Measurements from ENCODE around the gene C19orf18.
A peak's percentile ranks its signal among the peaks of the same experiment; 100 is the strongest.
"Not testable (repeated sequence)": the region's sequence is repeated elsewhere in the genome, so short reads cannot be mapped to it uniquely, and the experiment has no call there.

Gene C19orf18

DNA sequence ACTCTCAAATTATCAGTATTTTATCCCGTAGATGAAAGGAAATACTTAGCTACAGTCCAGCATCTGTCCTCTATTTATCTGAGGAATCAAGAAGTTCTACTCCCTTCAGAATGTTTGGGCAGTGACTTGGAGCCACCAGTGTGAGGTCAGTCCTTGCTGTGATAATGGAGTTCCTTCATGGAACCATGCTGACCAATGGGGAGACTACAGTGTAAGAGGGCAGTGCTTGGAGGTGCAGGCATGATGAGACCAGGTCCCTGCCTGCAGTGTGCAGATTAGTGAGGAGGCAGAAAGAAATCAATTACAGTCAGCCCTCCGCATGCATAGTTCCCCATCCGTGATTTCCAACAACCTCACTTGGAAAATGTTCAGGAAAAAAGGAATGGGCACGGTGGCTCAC lies at the start of gene C19orf18:
TSS of gene C19orf18 (minus strand) at position 101 of the 400 bp plus-strand sequence. CDS start 102 bp downstream, outside the sequence.
- DNase-seq, result no peak

DNA sequence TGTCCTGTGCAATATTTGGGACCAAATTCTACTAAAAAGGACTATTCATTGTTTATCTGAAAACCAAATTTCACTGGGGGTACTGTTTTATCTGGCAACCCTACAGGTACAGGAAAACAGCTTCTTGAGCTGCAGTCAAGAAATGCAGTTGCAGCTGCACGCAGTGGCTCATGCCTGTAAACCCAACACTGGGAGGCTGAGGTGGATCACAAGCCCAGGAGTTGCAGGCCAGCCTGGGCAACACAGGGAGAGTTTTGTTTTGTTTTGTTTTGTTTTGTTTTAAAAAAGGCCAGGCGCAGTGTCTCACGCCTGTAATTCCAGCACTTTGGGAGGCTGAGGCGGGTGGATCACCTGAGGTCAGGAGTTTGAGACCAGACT lies 47.9 kb upstream of the C19orf18 start:
- DNase-seq, result no peak

DNA sequence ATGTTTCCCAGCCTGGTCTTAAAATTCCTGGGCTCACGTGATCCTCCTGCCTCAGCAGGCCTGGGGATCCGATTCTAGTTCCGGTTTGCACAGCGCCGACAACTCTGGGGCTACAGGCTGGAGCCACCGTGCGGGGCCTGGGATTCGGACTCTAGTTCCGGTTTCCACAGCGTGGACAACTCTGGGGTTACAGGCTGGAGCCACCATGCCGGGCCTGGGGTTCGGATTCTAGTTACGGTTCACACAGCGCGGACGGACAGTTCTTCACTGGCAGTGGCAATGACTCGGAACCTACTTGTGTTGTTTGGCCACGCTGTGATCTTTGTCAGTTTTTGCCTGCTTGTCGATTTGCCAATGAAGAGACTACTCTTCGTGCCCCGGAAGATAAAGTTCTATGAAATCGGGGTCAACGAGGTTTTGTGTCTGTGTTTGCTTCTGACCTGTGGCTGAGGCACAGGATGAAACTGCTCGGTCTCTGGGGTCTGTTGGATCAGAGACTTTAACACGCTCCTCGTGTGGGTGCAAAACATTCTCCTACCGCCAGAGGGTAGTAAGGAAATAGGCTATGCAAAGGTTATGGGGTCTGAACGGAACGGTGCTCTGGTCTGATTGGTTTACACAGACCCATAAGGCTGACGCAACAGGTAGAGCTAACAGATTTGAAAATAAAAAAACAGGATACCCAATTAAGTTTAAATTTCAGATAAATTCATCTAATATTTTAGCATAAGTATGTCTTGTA lies 47.4 kb upstream of the C19orf18 start:
- DNase-seq, result peak; percentile 56

DNA sequence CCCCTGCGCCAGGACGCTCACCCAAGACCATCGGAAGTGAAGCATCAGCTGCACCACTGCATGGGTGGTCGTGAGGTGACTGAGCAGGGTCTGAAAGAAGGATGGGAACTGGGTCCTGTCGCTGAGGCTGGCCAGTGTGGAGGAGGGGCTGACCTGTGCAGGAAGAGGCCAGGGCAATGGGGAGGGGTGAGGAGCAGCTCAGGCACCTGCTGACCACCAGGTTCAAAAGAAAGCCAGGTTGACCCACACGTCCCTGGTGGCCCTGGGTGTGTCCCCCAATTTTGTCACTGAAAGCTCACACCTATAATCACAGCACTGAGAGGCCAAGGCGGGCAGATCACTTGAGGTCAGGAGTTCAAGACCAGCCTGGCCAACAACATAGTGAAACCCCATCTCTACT lies 45.8 kb upstream of the C19orf18 start:
- DNase-seq, result no peak

DNA sequence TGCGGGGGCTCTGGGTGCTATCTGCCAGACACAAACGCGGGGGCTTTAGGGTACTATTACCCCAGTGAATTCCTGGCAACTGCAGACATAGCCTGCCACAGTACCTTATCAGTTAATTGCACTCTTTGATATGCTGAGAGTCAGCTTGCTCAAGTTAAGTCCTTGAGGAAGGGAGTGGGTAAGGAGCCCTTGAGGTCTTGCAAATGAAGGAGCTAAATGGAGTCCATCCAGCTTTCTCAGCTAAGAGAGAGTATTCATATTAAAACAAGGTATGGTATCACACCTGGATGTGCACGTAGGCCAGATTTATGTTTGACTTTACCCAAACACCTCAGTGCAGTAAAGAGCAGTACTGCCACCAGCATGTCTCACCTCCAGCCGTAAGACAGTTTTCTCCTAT lies 39.8 kb upstream of the C19orf18 start:
- no peak for DNase-seq

DNA sequence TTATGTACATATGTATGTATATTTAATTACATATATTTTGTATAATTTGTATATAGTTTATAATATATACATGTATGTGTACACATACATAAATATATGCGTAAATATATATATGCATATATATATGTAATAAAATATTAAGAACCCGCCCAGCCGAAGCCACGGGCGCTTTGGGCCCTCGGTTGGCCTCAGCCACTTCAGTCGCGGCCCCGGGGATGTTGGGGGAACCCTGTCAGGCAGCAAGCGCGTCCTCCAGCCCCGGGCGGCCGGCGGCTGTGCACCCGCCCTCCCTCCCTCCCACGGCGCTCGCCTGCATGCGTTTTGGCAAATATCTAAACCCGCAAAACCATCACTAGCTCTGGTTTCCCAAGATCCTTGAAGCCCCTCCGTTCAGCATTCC lies 36.2 kb upstream of the C19orf18 start:
- DNase-seq, result no peak

DNA sequence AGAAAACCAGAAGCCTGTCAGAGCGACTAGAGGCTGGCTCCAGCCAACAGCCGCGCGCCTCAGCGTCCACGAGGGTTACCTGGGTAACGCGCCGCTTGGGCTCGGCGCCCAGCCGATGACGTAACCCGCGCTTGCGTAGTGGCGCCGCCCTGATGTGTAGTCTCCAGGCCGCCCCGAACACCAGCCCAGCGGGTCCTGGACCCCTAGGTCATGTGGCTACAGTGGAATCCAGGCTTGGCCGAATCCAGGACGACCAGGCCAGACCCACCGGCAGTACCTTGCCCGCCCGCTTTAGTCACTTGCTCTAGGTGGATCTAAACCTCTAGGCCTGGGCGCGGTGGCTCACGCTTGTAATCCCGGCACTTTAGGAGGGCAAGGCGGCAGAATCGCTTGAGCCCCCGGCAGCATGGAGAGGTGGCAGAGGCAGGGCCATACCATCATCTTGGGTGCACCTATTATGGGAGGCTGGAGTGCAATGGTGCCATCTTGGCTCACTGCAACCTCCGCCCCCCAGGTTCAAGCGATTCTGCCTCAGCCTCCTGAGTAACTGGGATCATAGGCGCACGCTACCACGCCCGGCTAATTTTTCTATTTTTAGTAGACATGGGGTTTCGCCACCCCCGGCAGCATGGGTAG lies 35.5 kb upstream of the C19orf18 start:
- DNase-seq, result peak; percentile 77

DNA sequence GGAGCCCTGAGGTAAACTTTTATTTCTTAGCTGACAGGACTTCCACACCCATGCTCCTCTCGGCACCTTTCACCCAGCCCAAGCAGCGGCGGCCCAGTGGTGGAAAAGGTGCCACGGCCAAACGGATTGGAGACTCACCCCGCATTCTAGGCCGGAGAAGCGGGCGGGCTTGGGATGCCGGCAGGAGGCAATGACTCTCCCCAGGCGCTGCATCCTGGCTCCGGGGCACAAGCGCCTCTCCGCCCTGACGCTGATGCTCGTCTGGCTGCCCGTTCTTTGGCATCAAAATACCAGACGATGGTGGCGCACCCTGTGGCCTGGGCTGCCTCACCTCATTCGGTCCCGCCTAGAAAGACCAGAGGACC lies 34.9 kb upstream of the C19orf18 start:
- DNase-seq, result no peak

DNA sequence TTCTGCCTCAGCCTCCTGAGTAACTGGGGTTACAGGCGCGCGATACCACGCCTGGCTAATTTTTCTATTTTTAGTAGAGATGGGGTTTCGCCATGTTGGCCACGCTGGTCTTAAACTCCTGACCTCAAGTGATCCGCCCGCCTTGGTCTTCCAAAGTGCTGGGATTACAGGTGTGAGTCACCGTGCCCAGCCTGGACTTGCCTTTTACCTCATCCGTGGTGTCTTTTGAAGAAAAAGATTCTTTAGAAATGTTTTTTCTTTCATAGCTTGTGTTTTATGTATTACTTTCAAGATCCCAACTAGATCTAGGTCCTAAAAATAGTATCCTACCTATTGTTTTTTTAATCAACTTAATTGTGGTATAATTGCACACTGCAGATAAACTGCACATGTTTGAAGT lies 34.5 kb upstream of the C19orf18 start:
- DNase-seq, result not testable (repeated sequence)

DNA sequence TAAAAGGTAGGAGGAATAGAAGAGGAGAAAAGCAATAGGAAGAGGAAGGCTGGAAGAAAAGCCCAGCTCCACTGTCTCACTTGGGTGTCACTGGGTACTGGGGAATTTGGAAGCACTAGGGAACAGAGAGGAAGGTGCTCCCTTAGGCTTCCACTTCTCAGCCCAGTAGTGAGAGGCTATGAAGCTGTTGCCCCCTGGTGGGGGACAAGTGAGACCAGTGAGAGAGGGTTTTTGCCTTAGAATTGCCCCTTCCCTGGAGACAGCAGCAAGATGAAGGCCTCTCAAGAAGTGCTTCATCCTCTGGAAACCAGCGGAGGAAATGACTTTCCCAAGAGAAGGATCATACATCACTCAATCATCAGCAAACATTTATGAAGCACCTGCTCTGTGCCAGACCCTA lies 33.0 kb upstream of the C19orf18 start:
- no peak for DNase-seq

DNA sequence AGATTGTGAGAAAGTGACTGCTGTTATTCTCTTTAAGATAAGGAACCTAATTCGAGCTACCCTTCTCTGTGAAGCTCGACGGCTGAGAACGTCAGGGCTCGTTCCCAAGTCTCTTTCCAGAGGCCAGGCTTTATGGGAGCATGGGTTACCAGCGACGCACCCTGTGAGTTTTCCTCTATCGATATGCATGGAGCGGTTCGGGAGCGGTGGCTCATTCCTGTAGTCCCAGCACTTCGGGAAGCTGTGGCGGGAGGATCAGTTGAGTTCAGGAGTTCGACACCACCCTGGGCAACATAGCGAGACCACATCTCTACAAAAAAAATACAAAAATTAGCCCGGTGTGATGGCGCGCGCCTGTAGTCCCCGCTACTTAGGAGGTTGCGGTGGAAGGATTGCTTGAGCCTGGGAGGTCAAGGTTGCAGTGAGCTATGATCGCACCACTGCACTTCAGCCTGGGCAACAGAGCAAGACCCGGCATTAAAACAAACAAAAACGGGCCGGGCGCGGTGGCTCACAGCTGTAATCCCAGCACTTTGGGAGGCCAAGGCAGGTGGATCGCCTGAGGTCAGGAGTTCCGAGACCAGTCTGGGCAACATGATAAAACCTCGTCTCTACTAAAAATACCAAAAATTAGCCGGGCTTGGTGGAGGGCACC lies 29.0 kb upstream of the C19orf18 start:
- DNase-seq, result no peak

DNA sequence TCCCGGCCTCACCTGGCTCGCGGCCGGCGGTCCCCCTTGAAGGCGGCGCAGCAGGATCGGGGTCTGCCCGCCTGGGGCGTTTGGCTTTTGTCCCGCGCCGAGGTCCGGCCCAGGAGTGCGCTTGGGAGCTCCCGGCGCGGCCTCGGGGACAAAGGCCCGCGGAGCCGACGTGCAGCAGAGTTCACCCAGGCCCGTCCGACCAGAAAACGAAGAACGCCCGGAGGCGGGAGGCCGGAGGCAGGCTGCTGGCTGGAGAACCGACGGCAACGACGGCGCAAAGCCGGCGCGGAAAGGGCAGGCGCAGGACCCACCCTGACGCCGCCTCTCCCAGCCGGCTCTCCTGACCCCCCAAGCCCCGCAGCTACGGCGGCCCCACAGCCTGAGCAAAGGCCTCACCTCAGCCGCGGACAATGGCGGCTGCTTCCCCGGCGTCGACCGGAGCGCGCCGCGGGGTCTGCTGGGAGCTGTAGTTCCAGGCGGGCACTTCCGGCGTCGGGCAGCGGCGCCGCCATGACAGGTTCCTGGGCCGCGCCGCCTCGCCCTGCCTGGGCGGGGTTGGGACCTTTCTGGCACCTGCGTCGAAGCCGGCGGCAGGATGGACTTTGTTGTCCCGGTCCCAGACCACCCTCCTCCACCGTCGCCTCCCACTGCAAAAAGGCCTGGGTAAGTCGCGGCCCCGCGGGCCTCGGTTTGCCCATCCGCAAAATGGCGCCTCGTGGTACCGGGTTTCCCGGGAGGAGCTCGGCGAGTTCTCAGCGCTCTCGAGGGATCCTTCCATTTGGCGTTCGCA lies 28.2 kb upstream of the C19orf18 start, which contains the start of gene ZNF606:
TSS of gene ZNF606 (minus strand) at position 437 of the 790 bp plus-strand sequence. CDS start 1,501 bp downstream, outside the sequence.
- DNase-seq, result peak; percentile 87

DNA sequence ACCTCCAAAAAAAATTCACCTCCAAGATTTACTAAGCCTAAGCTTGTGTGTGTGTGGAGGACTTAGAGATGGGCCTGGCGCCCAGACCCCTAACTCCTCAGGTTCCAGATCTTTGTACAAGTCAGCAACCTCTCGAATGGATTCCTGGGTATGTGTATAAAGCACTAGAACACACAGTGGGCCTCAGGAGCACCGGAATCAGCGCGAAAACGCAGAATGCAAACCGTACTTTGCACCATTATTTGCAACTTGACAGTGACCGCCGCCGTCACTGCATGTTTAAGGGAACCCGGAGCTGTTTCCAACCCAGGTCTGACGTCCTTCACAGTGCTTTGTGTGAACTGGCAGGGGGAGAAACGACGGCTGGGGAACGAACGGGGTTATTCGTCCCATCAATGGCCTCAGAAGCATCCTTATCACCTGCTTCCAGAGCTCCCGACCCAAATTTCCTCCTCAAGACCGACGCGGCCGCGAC lies 27.6 kb upstream of the C19orf18 start:
- no peak for DNase-seq

DNA sequence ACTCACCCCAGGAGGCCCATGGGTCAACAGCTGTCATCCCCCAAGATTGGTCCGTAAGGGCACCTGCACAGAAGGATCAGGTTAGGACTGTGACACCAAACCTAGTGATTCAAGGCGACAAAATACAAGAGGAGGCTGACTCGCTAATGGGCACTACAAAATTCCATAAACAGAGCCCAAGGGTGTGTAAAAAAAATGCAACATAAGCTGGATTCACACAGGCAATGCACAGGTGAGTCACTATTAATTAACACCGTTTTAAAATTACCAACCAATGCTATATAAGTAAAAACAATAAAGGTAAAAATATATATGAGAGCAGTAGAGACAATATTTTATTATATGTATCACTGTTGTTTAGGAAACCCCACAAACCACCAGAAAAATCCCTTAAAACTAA lies 26.3 kb upstream of the C19orf18 start:
- DNase-seq, result no peak

DNA sequence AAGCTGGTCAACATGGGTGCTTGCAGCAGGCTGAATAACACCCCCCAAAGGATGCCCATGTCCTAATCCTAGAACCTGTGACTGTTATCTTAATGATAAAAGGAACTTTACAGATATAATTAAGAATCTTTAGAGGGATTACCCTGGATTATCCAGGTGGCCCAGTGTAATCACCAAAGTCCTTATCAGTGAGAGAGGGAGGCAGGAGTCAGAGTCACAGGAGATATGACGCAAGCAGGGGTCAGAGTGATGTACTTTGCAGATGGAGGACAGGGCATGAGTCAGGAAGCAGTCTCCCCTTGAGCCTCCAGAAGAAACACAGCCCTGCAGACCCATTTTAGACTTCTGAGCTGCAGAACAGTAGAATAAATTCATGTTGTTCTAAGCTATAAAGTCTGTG lies 18.5 kb upstream of the C19orf18 start:
- no peak for DNase-seq

DNA sequence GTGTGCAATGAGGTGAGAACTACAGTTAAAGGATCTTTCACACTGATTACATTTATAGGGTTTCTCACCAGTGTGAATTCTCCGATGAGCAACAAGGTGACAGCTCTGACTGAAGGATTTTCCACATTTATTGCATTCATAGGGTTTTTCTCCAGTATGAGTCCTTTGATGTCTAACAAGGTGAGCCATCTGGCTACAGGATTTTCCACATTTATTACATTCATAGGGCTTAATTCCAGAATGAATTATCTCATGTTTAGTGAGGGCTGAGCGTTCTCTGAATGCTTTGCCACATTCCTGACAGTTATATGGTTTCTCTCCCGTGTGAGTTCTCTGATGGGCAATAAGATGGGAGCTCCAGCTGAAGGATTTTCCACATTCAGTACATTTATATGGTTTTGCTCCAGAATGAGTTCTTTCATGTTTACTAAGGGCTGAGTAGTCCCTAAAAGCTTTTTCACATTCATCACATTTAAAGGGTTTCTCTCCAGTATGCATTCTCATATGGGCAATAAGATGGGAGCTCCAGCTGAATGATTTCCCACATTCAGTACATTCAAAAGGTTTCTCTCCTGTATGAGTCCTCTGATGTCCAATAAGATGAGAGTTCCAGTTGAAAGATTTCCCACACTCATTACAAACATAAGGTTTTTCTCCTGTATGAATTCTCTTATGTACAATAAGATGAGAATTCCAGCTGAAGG lies 4.4 kb upstream of the C19orf18 start:
- no peak for DNase-seq

DNA sequence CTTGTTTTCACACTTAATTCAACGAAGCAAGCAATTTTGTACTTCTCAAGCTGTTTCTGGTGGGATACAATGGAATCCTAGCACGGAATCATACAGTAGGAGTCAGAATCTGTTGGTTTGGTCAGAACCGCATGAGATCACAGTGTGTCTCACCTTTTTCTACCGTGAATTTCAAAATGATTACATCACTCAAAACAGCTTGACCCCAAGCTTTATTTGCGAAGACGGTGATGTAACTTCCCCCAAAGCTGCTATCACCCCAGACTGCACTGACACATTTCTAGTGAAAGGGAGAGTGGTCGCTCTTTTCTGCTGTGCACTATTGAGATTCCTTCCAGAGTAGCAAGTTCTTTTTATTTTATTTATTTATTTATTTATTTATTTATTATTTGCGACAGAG lies 9.6 kb downstream of the C19orf18 start:
- DNase-seq, result no peak

DNA sequence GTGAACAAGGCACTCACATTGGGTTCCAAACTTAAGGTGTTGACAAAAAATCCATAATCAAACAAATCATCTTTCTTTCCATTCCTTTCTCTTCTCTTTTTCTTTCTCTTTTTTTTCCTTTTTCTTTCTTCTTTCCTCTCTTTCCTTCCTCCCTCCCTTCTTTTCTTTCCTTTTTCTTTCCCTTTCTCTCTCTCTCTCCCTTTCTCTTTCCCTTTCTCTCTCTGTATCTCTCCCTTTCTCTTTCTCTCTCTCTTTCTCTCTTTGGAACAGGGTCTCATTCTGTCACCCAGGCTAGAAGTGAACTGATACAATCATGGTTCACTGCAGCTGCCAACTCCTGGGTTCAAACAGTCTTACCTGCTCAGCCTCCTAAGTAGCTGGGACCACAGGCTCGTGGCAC lies 12.5 kb downstream of the C19orf18 start:
- no peak for DNase-seq

DNA sequence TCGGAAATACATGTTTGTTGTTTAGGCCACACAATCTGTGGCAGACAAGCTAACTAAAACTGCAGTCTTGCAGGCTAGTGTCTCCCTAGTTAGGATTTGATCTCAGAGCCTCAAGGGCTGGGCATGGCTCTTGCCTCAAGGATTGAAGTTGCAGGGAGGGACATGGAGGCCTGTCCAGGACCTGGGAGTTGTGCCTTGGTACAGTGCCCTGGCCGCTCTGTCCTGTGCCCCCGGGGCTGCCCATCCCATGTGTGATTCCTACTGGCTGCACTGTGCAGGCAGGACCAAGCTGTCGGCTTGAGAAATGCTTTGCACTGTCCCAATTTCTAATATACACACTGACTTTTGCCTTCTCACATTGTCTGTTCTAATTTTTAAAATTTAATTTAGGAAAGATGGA lies 19.3 kb downstream of the C19orf18 start:
- DNase-seq, result no peak

DNA sequence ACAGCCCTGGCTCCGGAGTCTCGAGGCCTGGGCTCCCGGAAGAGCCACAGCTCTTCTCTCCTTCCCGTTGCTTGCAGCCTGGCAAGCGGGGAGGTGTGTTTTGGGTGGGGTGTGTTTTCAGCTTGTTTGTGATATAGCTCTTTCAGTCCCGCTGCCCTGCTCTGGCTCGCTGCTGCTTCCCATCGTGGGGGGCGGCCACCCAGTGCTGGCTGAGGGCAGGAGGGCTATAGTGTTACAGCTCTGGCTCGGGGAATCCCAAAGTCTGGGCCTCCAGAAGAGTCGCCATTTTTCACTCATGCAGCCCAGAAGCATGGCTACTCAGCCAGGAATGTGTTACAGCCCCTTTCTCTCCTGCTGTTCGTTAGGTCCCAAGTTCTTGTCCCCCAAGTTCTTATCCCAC lies 24.6 kb downstream of the C19orf18 start:
- DNase-seq, result no peak

DNA sequence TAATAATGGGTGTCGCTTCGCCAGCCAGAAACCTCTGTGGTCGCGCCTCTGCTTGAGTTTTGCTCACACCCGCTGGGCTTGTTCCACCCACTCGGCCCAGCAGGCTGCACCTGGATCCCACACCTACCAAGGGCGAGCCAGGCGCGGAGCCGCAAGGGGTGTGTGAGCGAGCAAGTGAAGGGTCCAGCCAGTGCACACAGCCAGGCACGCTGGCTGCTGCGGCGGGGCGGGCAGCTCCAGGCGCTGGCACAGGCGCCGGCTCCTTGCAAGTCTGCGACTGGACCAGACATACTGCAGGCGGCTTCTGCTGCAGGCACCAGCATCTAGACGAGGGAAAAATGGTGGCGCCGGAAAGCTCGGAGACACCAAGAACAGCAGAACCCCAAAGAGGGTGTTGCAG lies 25.0 kb downstream of the C19orf18 start:
- no peak for DNase-seq

DNA sequence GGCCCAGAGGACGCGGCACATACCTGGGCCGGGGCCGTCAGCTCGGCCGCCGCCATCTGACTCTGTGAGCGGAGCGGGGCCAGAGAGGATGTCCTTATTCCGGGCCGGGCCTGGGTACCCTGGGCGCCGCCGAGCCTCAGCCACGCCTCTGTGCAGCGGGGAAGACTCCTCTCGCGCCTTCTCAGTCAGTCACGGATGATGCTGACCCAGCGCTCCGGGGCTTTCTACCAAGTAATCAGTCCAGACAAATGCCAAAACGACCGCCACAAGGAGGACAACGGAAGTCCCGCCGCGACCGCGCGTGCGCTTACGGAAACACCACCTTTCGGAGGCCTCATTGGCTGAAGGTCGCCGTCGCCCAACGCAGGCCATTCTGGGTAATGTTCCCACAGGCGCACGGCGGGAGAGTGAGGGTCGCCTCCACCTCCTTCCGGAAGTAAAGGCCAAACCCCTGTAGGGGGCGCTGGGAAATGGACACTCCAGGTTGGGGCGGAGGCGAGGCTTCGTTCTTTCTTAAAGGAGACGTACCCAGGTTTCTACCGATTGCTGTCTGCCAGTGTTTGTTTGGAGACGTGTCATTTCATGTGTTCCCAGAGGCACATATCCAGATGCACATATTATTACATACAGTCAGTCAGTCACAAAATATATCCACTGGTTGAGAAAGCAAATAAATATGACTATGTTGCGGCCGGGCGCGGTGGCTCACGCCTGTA lies 26.8 kb downstream of the C19orf18 start, which contains the start of gene ZNF256:
TSS of gene ZNF256 (minus strand) at position 288 of the 716 bp plus-strand sequence. CDS start at position 56, 232 bp downstream.
- DNase-seq, result peak; percentile 91

Measured in CD4-positive, alpha-beta T cell treated with Interleukin-15 for 1 hour (primary cell).